ENCODE results near the gene LGALS8.

- TF ChIP-seq CTCF (IDR thresholded peaks at IDR 0.05) (no peak), POLR2A (IDR thresholded peaks at IDR 0.05) (no peak)
Observed at GRCh38 chr1:236561976-236562375, 38.2 kb downstream of the LGALS8 start.
